ENCODE results near the gene PSPN.
A peak's percentile ranks its signal among the peaks of the same experiment; 100 is the strongest.

PSPN gene

GRCh38 chr19:6396305-6396704 lies 20.6 kb upstream of the PSPN start:
- Histone ChIP-seq H3K4me1 (ENCODE audit: low read length) (peaks cover 13% of the 10 kb centered on the region), H4K20me1 (ENCODE audit: insufficient read depth, low read length) (no peaks in the 10 kb centered on the region), H2AFZ (ENCODE audit: low read depth, low read length) (no peak overlapping the region), H3K27ac (ENCODE audit: low read length) (no peak overlapping the region), H3K9ac (ENCODE audit: low read length) (no peak overlapping the region), H3K79me2 (ENCODE audit: low read length) (peaks cover 17% of the 10 kb centered on the region), H3K9me3 (ENCODE audit: insufficient read depth, low read length) (no peaks in the 10 kb centered on the region), H3K27me3 (ENCODE audit: low read depth, low read length) (no peaks in the 10 kb centered on the region), H3K4me2 (ENCODE audit: low read length) (no peak overlapping the region), H3K36me3 (replicated peaks; ENCODE audit: low read depth, low read length) (peaks cover 4% of the 10 kb centered on the region), H3K4me3 (ENCODE audit: low read length) (no peak overlapping the region)
- TF ChIP-seq CTCF (IDR thresholded peaks at IDR 0.05; ENCODE audit: low read depth, low read length) (no peak), EZH2phosphoT487 (IDR thresholded peaks at IDR 0.05; ENCODE audit: low read depth) (no peak)

- Histone ChIP-seq H3K36me3 (replicated peaks; ENCODE audit: low read depth, low read length) (peaks cover 9% of the 10 kb centered on the region), H3K27me3 (ENCODE audit: low read depth, low read length) (no peaks in the 10 kb centered on the region), H3K9me3 (ENCODE audit: insufficient read depth, low read length) (no peaks in the 10 kb centered on the region), H3K4me2 (ENCODE audit: low read length) (no peak overlapping the region), H2AFZ (ENCODE audit: low read depth, low read length) (no peak overlapping the region), H3K27ac (ENCODE audit: low read length) (no peak overlapping the region), H4K20me1 (ENCODE audit: insufficient read depth, low read length) (no peaks in the 10 kb centered on the region), H3K4me3 (ENCODE audit: low read length) (no peak overlapping the region), H3K79me2 (ENCODE audit: low read length) (peaks cover 20% of the 10 kb centered on the region), H3K9ac (ENCODE audit: low read length) (no peak overlapping the region), H3K4me1 (ENCODE audit: low read length) (peaks cover 13% of the 10 kb centered on the region)
- no peak for TF ChIP-seq CTCF (IDR thresholded peaks at IDR 0.05; ENCODE audit: low read depth, low read length)
- no peak for TF ChIP-seq EZH2phosphoT487 (IDR thresholded peaks at IDR 0.05; ENCODE audit: low read depth)
Observed at GRCh38 chr19:6394831-6395230, 19.1 kb upstream of the PSPN start.

- H4K20me1 ChIP-seq (ENCODE audit: insufficient read depth, low read length): no peaks in the 10 kb centered on the region
- H2AFZ ChIP-seq (ENCODE audit: low read depth, low read length): peak overlapping the region; percentile 94
- TF ChIP-seq EZH2phosphoT487 (IDR thresholded peaks at IDR 0.05; ENCODE audit: low read depth) (no peak), CTCF (IDR thresholded peaks at IDR 0.05; ENCODE audit: low read depth, low read length) (no peak)
- H3K4me2 ChIP-seq (ENCODE audit: low read length): peak overlapping the region; percentile 95
- H3K9ac ChIP-seq (ENCODE audit: low read length): peak overlapping the region; percentile 93
- H3K4me1 ChIP-seq (ENCODE audit: low read length): peaks cover 13% of the 10 kb centered on the region
- no peaks in the 10 kb centered on the region for H3K9me3 ChIP-seq (ENCODE audit: insufficient read depth, low read length)
- H3K27ac ChIP-seq (ENCODE audit: low read length): peak overlapping the region; percentile 78
- H3K27me3 ChIP-seq (ENCODE audit: low read depth, low read length): no peaks in the 10 kb centered on the region
- H3K4me3 ChIP-seq (ENCODE audit: low read length): peak overlapping the region; percentile 89
- H3K36me3 ChIP-seq (replicated peaks; ENCODE audit: low read depth, low read length): peaks cover 15% of the 10 kb centered on the region
- peaks cover 20% of the 10 kb centered on the region for H3K79me2 ChIP-seq (ENCODE audit: low read length)
Observed at GRCh38 chr19:6393983-6394412, 18.3 kb upstream of the PSPN start.

- Histone ChIP-seq H3K27me3 (ENCODE audit: low read depth, low read length) (no peaks in the 10 kb centered on the region), H3K9me3 (ENCODE audit: insufficient read depth, low read length) (no peaks in the 10 kb centered on the region), H3K4me2 (ENCODE audit: low read length) (peak within 1 kb of the TSS; percentile 95), H3K9ac (ENCODE audit: low read length) (peak within 1 kb of the TSS; percentile 93), H2AFZ (ENCODE audit: low read depth, low read length) (peak within 1 kb of the TSS; percentile 95), H3K4me3 (ENCODE audit: low read length) (peak within 1 kb of the TSS; percentile 89), H3K36me3 (replicated peaks; ENCODE audit: low read depth, low read length) (peaks cover 18% of the 10 kb centered on the region), H3K4me1 (ENCODE audit: low read length) (peaks cover 13% of the 10 kb centered on the region), H3K79me2 (ENCODE audit: low read length) (peaks cover 20% of the 10 kb centered on the region), H3K27ac (ENCODE audit: low read length) (peak within 1 kb of the TSS; percentile 78), H4K20me1 (ENCODE audit: insufficient read depth, low read length) (no peaks in the 10 kb centered on the region)
- TF ChIP-seq EZH2phosphoT487 (IDR thresholded peaks at IDR 0.05; ENCODE audit: low read depth): no peak
- peak; percentile 19 for TF ChIP-seq CTCF (IDR thresholded peaks at IDR 0.05; ENCODE audit: low read depth, low read length)
Observed at GRCh38 chr19:6393074-6393982, 17.6 kb upstream of the PSPN start, which contains the start of gene GTF2F1. GTF2F1 (minus strand) TSS chr19:6393164; CDS start chr19:6392995, 169 bp downstream.

Data from OCI-LY3 (cell line).